ENCODE measurements around the gene STAT1.
A peak's percentile ranks its signal among the peaks of the same experiment; 100 is the strongest.

Gene STAT1

GRCh38 chr2:190947711-190948251 is 66.2 kb downstream of the STAT1 start:
- peaks cover 6% of the 10 kb centered on the region for H3K4me1 Mint-ChIP-seq (ENCODE audit: low read depth)
- peak overlapping the region; percentile 24 for H3K4me3 Mint-ChIP-seq
- H3K27me3 Mint-ChIP-seq, result no peaks in the 10 kb centered on the region
- H3K9me3 Mint-ChIP-seq, result no peaks in the 10 kb centered on the region
- H3K27ac Mint-ChIP-seq, result peak overlapping the region; percentile 56
- H3K36me3 Mint-ChIP-seq (ENCODE audit: low read depth), result no peaks in the 10 kb centered on the region

- Mint-ChIP-seq H3K9me3 (no peaks in the 10 kb centered on the region), H3K36me3 (ENCODE audit: low read depth) (no peaks in the 10 kb centered on the region), H3K4me1 (ENCODE audit: low read depth) (peaks cover 1% of the 10 kb centered on the region), H3K4me3 (no peak overlapping the region), H3K27me3 (no peaks in the 10 kb centered on the region), H3K27ac (peak overlapping the region; percentile 39)
Observed at GRCh38 chr2:190947141-190947540, 66.8 kb downstream of the STAT1 start.

- H3K27ac Mint-ChIP-seq, result no peak overlapping the region
- peaks cover 4% of the 10 kb centered on the region for H3K4me1 Mint-ChIP-seq (ENCODE audit: low read depth)
- H3K4me3 Mint-ChIP-seq, result no peak overlapping the region
- H3K27me3 Mint-ChIP-seq, result no peaks in the 10 kb centered on the region
- peaks cover 6% of the 10 kb centered on the region for H3K36me3 Mint-ChIP-seq (ENCODE audit: low read depth)
- H3K9me3 Mint-ChIP-seq, result no peaks in the 10 kb centered on the region
Observed at GRCh38 chr2:190943706-190944105, 70.3 kb downstream of the STAT1 start.

DNA sequence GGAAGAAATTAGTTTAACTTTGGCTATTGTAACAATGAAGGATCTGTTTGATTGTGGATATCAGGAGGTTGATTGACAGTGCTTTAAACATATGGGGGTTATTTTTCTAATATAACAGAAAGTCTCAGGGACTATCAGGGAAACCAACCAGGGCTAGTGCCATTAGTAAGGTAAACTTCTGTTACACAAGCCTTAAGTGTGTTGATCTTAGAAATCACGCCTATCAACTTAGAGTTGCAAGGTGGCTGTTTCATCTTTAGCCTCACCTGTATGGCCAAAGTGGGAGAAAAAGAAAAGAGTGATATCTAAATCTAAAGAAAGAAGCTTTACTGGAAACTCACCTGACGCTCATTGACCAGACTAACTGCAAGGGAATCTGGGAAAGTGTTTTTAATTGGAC is 71.3 kb downstream of the STAT1 start:
- Mint-ChIP-seq H3K4me1 (ENCODE audit: low read depth) (peaks cover 4% of the 10 kb centered on the region), H3K4me3 (no peak overlapping the region), H3K9me3 (no peaks in the 10 kb centered on the region), H3K36me3 (ENCODE audit: low read depth) (peaks cover 6% of the 10 kb centered on the region), H3K27ac (no peak overlapping the region), H3K27me3 (no peaks in the 10 kb centered on the region)

DNA sequence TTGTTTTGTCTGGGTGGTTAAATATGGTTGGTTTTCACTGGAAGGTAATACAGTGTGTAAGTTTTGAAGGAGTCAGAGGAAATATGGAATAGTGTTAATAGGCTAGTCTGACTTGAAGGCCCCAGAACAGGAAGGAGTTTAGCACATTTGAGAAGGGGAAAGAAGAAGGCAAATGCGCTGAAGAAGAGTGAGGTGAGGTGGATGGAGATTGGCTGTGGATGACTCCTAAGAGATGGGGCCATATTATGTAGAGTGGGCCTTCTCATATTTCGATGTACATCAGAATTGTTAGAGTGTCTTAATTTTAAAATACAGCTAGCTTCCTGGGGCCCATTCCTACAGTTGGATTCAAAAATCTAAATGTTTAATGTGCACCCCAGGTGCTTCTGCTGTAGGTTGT is 72.4 kb downstream of the STAT1 start:
- Mint-ChIP-seq H3K27ac (no peak overlapping the region), H3K27me3 (no peaks in the 10 kb centered on the region), H3K4me1 (ENCODE audit: low read depth) (peaks cover 4% of the 10 kb centered on the region), H3K9me3 (no peaks in the 10 kb centered on the region), H3K4me3 (no peak overlapping the region), H3K36me3 (ENCODE audit: low read depth) (peaks cover 12% of the 10 kb centered on the region)

GRCh38 chr2:190940454-190940853 is 73.5 kb downstream of the STAT1 start:
- Mint-ChIP-seq H3K4me3 (no peak overlapping the region), H3K27me3 (no peaks in the 10 kb centered on the region), H3K27ac (no peak overlapping the region), H3K9me3 (no peaks in the 10 kb centered on the region), H3K36me3 (ENCODE audit: low read depth) (peaks cover 14% of the 10 kb centered on the region), H3K4me1 (ENCODE audit: low read depth) (peaks cover 4% of the 10 kb centered on the region)

GRCh38 chr2:190938771-190939335 is 75.1 kb downstream of the STAT1 start:
- Mint-ChIP-seq H3K4me1 (ENCODE audit: low read depth) (peaks cover 7% of the 10 kb centered on the region), H3K27ac (no peak overlapping the region), H3K36me3 (ENCODE audit: low read depth) (peaks cover 27% of the 10 kb centered on the region), H3K27me3 (no peaks in the 10 kb centered on the region), H3K9me3 (no peaks in the 10 kb centered on the region), H3K4me3 (no peak overlapping the region)

DNA sequence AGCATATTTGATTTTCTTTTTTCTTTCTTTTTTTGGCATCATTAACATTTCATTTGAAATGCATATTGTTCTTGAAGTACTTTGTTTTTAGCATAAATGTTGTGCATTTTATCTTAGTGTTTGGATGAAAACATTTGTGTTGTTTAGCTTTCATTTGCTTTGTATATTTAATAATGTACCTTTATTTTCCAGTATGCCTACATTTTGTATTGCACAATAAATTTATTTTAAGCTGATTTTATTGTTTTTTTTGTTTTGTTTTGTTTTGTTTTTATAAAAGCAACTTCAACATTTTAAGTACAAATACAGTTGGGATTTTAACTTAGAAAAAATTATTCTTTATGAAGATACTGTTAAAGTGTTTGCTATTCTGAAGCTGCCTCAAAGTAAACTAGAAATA is 78.9 kb downstream of the STAT1 start:
- no peaks in the 10 kb centered on the region for H3K27me3 Mint-ChIP-seq
- peaks cover 45% of the 10 kb centered on the region for H3K36me3 Mint-ChIP-seq (ENCODE audit: low read depth)
- no peaks in the 10 kb centered on the region for H3K9me3 Mint-ChIP-seq
- H3K4me1 Mint-ChIP-seq (ENCODE audit: low read depth), result peaks cover 24% of the 10 kb centered on the region
- H3K27ac Mint-ChIP-seq, result no peak overlapping the region
- no peak overlapping the region for H3K4me3 Mint-ChIP-seq

DNA sequence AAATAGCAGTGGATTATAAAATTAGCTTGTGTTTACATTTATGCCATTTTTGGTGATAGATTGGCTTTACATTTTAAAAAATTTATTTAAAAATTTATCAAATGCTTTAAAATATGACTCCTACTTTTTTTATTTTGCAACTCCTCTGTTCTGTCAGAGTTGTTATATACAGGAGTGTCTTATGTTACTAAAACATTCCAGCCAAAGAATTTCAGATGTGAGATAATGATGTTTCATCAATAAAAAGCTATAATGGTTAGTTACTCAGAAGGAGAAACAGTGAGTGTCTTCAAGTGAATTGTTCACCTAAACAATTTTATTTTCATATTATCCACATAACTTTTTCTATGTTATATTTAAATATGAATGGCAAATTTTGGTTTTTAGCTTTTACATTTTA is 80.6 kb downstream of the STAT1 start:
- H3K9me3 Mint-ChIP-seq, result no peaks in the 10 kb centered on the region
- no peak overlapping the region for H3K4me3 Mint-ChIP-seq
- peaks cover 54% of the 10 kb centered on the region for H3K36me3 Mint-ChIP-seq (ENCODE audit: low read depth)
- no peaks in the 10 kb centered on the region for H3K27me3 Mint-ChIP-seq
- H3K27ac Mint-ChIP-seq, result no peak overlapping the region
- peaks cover 21% of the 10 kb centered on the region for H3K4me1 Mint-ChIP-seq (ENCODE audit: low read depth)

DNA sequence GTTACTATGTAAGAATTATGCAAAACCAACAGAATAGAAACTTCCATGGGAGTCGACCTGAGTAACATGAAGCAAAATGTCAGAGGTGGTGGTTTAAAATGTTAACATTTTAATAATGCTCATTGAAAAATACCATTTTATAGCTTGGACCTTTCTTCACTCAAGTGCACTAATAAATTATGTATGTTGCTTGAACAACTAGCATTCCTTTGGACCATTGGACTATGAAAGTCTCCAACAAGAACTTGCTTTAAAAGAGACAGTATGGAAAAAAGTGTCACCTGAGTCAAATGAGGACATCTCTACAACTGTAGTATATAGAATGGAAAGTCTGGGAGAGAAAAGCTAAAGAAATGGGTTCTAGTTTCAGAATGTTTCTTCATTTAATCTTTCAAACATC is 81.5 kb downstream of the STAT1 start:
- Mint-ChIP-seq H3K27ac (peak overlapping the region; percentile 39), H3K36me3 (ENCODE audit: low read depth) (peaks cover 59% of the 10 kb centered on the region), H3K4me1 (ENCODE audit: low read depth) (peaks cover 21% of the 10 kb centered on the region), H3K9me3 (no peaks in the 10 kb centered on the region), H3K4me3 (no peak overlapping the region), H3K27me3 (no peaks in the 10 kb centered on the region)

DNA sequence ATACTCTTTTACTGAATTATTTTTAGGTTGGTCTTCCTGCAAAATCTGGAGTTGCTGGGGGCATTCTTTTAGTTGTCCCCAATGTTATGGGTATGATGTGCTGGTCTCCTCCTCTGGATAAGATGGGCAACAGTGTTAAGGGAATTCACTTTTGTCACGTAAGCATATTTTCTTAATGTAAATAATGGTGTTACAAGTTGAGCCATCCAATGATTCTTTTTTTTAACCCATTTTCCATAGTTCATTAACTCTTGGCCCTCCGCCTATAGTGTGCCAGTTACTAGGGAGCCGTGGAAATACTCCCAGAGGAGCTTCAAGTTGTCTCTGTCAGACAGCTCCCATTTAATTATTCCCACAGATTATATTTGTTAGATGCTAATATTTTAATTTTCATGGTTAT is 83.6 kb downstream of the STAT1 start:
- H3K4me1 Mint-ChIP-seq (ENCODE audit: low read depth), result peaks cover 21% of the 10 kb centered on the region
- no peaks in the 10 kb centered on the region for H3K9me3 Mint-ChIP-seq
- H3K36me3 Mint-ChIP-seq (ENCODE audit: low read depth), result peaks cover 71% of the 10 kb centered on the region
- no peak overlapping the region for H3K27ac Mint-ChIP-seq
- no peak overlapping the region for H3K4me3 Mint-ChIP-seq
- H3K27me3 Mint-ChIP-seq, result no peaks in the 10 kb centered on the region

- Mint-ChIP-seq H3K9me3 (no peaks in the 10 kb centered on the region), H3K4me1 (ENCODE audit: low read depth) (peaks cover 21% of the 10 kb centered on the region), H3K27ac (no peak overlapping the region), H3K4me3 (no peak overlapping the region), H3K36me3 (ENCODE audit: low read depth) (peaks cover 72% of the 10 kb centered on the region), H3K27me3 (no peaks in the 10 kb centered on the region)
Observed at GRCh38 chr2:190929919-190930318, 84.1 kb downstream of the STAT1 start.

GRCh38 chr2:190927301-190927700 is 86.7 kb downstream of the STAT1 start:
- peaks cover 14% of the 10 kb centered on the region for H3K4me1 Mint-ChIP-seq (ENCODE audit: low read depth)
- no peak overlapping the region for H3K4me3 Mint-ChIP-seq
- peaks cover 82% of the 10 kb centered on the region for H3K36me3 Mint-ChIP-seq (ENCODE audit: low read depth)
- no peaks in the 10 kb centered on the region for H3K27me3 Mint-ChIP-seq
- H3K27ac Mint-ChIP-seq, result no peak overlapping the region
- H3K9me3 Mint-ChIP-seq, result no peaks in the 10 kb centered on the region

DNA sequence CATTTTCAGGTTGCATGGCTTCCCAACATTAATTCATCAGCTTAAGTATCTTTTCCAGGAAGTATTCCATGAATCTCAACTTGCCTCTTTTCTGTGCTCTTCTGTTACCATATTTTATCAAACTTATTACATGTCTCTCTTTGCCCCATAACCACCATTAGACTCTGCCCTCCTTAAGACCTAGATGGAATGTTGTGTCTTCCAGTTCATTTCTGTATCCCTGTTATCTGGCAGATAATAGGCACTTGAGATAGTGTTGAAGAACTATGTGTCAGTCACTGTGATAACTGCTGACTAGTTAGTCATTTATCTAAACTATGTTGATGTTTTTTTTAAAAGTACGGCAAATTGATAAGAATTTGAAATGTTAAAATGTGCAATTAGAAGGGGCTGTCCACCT is 91.6 kb downstream of the STAT1 start:
- H3K27me3 Mint-ChIP-seq, result no peaks in the 10 kb centered on the region
- peaks cover 79% of the 10 kb centered on the region for H3K36me3 Mint-ChIP-seq (ENCODE audit: low read depth)
- H3K27ac Mint-ChIP-seq, result peak overlapping the region; percentile 50
- no peaks in the 10 kb centered on the region for H3K9me3 Mint-ChIP-seq
- no peak overlapping the region for H3K4me3 Mint-ChIP-seq
- peaks cover 31% of the 10 kb centered on the region for H3K4me1 Mint-ChIP-seq (ENCODE audit: low read depth)

GRCh38 chr2:190920085-190920484 is 93.9 kb downstream of the STAT1 start:
- peaks cover 78% of the 10 kb centered on the region for H3K36me3 Mint-ChIP-seq (ENCODE audit: low read depth)
- no peaks in the 10 kb centered on the region for H3K9me3 Mint-ChIP-seq
- H3K4me1 Mint-ChIP-seq (ENCODE audit: low read depth), result peaks cover 44% of the 10 kb centered on the region
- H3K4me3 Mint-ChIP-seq, result no peak overlapping the region
- H3K27ac Mint-ChIP-seq, result peak overlapping the region; percentile 47
- H3K27me3 Mint-ChIP-seq, result no peaks in the 10 kb centered on the region

All from stimulated activated naive CD8-positive, alpha-beta T cell treated with anti-CD3 and anti-CD28 coated beads, Interleukin-15, Interleukin-2, amounts not matched to agents 100 ng/mL and 50 ng/mL, for 24 hours (primary cell).